OCI-LY7 (cell line): ENCODE measurements around the gene WBP4. TPM values are rescaled to one million over a fixed set of nuclear protein-coding genes. Genes with fewer than 3 reads are reported as not detected.
A peak's percentile ranks its signal among the peaks of the same experiment; 100 is the strongest.

Source experiments
- BruUV-seq: library from RNA; stranded (reverse); fragments of 400-500 nt; replicated peaks from 2 replicates; lab custom pipeline; 2021; lab: Mats Ljungman, UMichigan
- CTCF ChIA-PET: fragments of 300-600 bp; sonication (Branson Sonifier 250); formaldehyde crosslinking; loops from one replicate; lab custom pipeline; 2022; ENCODE audit warnings: antibody characterized with exemption; ENCODE audit not compliant: unreplicated experiment; lab: Charles Lee
- POLR2A ChIA-PET: fragments of 300-600 bp; sonication (Branson Sonifier 250); formaldehyde crosslinking; loops from one replicate; lab custom pipeline; 2022; ENCODE audit warnings: antibody characterized with exemption; lab: Charles Lee
- DNase-seq: peaks from one replicate; pipeline ENCODE4 v3.0.0-alpha.2; 2015; ENCODE audit warnings: low spot score
- H2AFZ ChIP-seq: fragments of 200-600 bp; sonication (generic), shearing (Covaris generic); 2 replicates; pipeline ENCODE4 v1.6.1; 2014; ENCODE audit warnings: mild to moderate bottlenecking, antibody characterized with exemption, low read length, moderate library complexity
- H3K27ac ChIP-seq: fragments of 200-600 bp; sonication (generic); 2 replicates; pipeline ENCODE4 v1.5.1; 2014; ENCODE audit warnings: mixed run types, low read depth, mild to moderate bottlenecking, moderate library complexity, low read length, inconsistent platforms; ENCODE audit not compliant: poor library complexity, severe bottlenecking
- H3K36me3 ChIP-seq: fragments of 200-600 bp; sonication (generic); 2 replicates; pipeline ENCODE4 v1.6.1; 2014; ENCODE audit warnings: mild to moderate bottlenecking, antibody characterized with exemption, low read length, moderate library complexity, mixed read lengths; ENCODE audit not compliant: insufficient read depth
- H3K4me1 ChIP-seq: fragments of 200-600 bp; sonication (generic); 2 replicates; pipeline ENCODE4 v1.5.1; 2014; ENCODE audit warnings: mild to moderate bottlenecking, low read length; ENCODE audit not compliant: insufficient read depth, poor library complexity, severe bottlenecking
- H3K4me2 ChIP-seq: fragments of 200-600 bp; sonication (generic); 2 replicates; pipeline ENCODE4 v1.6.1; 2014; ENCODE audit warnings: mild to moderate bottlenecking, low read length
- H3K4me3 ChIP-seq: fragments of 200-600 bp; sonication (generic); 2 replicates; pipeline ENCODE4 v1.5.1; 2014; ENCODE audit warnings: mild to moderate bottlenecking, low read depth, low read length; ENCODE audit not compliant: poor library complexity, severe bottlenecking
- H3K79me2 ChIP-seq: fragments of 200-600 bp; sonication (generic); 2 replicates; pipeline ENCODE4 v1.6.1; 2016; ENCODE audit warnings: low read depth, mild to moderate bottlenecking, low read length, moderate library complexity, mixed read lengths; ENCODE audit not compliant: insufficient read depth
- H3K9me2 ChIP-seq: fragments of 200-600 bp; sonication (generic); 2 replicates; pipeline ENCODE4 v1.6.1; 2016; ENCODE audit warnings: mild to moderate bottlenecking, low read length, mixed read lengths; ENCODE audit not compliant: insufficient read depth
- H3K9me3 ChIP-seq: fragments of 200-600 bp; sonication (generic); 2 replicates; pipeline ENCODE4 v1.6.1; 2014; ENCODE audit warnings: mild to moderate bottlenecking, mixed run types, low read length, mixed read lengths
- H4K20me1 ChIP-seq: fragments of 200-600 bp; sonication (generic); 2 replicates; pipeline ENCODE4 v1.6.1; 2014; ENCODE audit warnings: mild to moderate bottlenecking, antibody characterized with exemption, low read length, moderate library complexity, mixed read lengths; ENCODE audit not compliant: insufficient read depth
- EZH2phosphoT487 ChIP-seq: fragments of 200-600 bp; sonication (generic); IDR thresholded peaks from 2 replicates; pipeline ENCODE4 v1.6.1; 2018; ENCODE audit warnings: low read depth, borderline replicate concordance, mild to moderate bottlenecking, mixed run types, antibody characterized with exemption, low read length, moderate library complexity, mixed read lengths
- intact Hi-C: fragments of 100-400 bp; cut with micrococcal nuclease; formaldehyde crosslinking; loops from one replicate; pipeline ENCODE4 v1.10.0; 2022; ENCODE audit not compliant: unreplicated experiment
- total RNA-seq, 2 experiments: library from RNA; depleted of rRNA in 1 of 2; stranded (reverse); fragments of >200 nt in 1 of 2; shearing (Covaris generic) in 1 of 2; gene quantifications; 2 replicates each; pipeline ENCODE4 v1.2.3, GENCODE V29; 2014 to 2022
- TF ChIP-seq, protein P1 (sequence below): fragments of 200-600 bp; sonication (generic); conservative IDR thresholded peaks from 2 replicates; pipeline ENCODE4 v1.5.1; 2014; ENCODE audit warnings: mild to moderate bottlenecking, antibody characterized with exemption, low read length, moderate library complexity, mixed read lengths

The WBP4 gene
- total RNA-seq, 2 experiments from 2014 or later: 5.9 to 7.3 TPM

DNA sequence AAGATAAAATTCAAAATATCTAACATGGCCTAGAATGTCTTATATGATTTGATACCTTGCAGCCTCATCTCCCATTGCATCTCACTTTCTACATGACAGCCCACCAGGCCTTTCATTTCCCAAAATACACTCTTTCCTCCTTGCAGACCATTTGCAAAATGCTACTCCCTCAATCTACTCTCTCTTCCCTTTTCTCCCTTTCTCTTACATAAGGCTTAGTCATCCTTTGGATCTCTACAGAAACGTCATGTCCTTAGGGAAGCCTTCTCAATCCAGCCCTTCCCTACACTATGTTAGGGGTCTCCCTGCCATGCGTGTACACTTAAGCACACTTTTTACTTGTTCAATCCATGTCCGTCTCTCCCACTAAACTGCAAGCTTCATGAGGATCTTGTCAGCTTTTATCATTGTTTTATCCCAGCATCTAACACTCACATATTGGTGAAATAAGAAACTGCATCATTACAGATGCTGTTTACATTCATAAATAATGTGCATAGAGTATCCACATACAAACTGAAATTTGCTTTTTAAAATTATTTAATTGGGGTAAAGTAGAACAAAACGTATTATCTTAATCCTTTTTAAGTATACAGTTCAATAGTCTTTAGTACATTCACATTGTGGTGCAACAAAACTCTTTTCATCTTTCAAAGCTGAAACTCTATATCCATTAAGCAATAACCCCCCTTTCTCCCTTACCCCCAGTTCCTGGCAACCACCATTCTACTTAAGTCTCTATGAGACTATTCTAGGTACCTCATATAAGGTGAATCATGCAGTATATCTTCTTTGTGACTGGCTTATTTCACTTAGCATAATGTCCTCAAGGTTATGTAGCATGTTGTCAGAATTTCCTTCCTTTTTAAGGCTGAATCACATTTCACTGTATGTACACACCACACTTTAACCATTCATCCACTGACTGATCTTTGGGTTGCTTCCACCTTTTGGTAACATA is 11.5 kb upstream of the WBP4 start:
- Histone ChIP-seq H3K27ac (no peak overlapping the region), H3K4me2 (peak overlapping the region; percentile 32), H3K36me3 (peaks cover 42% of the 10 kb centered on the region), H3K4me1 (peaks cover 54% of the 10 kb centered on the region), H3K79me2 (peaks cover 66% of the 10 kb centered on the region), H3K4me3 (no peak overlapping the region), H3K9me2 (no peaks in the 10 kb centered on the region), H2AFZ (no peak overlapping the region), H3K9me3 (peaks cover 7% of the 10 kb centered on the region; the same call in 1 of the 2 replicates), H4K20me1 (no peaks in the 10 kb centered on the region)
- no peak for DNase-seq
- intact Hi-C loops: no loop called here
- no TSS peak for BruUV-seq
- CTCF ChIA-PET: no interaction called here
- POLR2A ChIA-PET: interaction anchor here (1.9 kb wide), 1 partner anchor 31 kb away, joined by 5 read pairs; the partner anchor contains the start of gene ELF1
- TF ChIP-seq, protein P1, sequence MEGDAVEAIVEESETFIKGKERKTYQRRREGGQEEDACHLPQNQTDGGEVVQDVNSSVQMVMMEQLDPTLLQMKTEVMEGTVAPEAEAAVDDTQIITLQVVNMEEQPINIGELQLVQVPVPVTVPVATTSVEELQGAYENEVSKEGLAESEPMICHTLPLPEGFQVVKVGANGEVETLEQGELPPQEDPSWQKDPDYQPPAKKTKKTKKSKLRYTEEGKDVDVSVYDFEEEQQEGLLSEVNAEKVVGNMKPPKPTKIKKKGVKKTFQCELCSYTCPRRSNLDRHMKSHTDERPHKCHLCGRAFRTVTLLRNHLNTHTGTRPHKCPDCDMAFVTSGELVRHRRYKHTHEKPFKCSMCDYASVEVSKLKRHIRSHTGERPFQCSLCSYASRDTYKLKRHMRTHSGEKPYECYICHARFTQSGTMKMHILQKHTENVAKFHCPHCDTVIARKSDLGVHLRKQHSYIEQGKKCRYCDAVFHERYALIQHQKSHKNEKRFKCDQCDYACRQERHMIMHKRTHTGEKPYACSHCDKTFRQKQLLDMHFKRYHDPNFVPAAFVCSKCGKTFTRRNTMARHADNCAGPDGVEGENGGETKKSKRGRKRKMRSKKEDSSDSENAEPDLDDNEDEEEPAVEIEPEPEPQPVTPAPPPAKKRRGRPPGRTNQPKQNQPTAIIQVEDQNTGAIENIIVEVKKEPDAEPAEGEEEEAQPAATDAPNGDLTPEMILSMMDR: no peak
- no peak for TF ChIP-seq EZH2phosphoT487

DNA sequence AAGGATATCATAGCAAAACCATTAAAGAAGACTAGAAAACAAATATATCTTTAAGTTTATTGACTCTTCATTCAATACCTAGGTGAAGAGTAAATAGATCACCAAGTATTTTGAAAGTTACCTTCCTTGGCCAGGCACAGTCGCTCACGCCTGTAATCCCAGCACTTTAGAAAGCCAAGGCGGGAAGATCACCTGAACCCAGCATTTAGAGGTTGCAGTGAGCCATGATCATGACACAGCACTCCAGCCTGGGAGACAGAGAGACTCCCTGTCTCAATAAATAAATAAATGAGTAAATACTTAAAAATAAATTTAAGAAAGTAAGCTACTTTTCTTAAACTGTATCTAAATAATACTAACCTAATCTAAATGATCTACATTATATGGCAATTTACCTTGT is 8.9 kb upstream of the WBP4 start:
- intact Hi-C loops: no loop called here
- Histone ChIP-seq H3K9me3 (peaks cover 7% of the 10 kb centered on the region; the same call in 1 of the 2 replicates), H3K9me2 (no peaks in the 10 kb centered on the region), H3K27ac (peak overlapping the region; percentile 75), H3K4me2 (peak overlapping the region; percentile 86), H2AFZ (no peak overlapping the region), H3K36me3 (peaks cover 39% of the 10 kb centered on the region), H3K79me2 (peaks cover 93% of the 10 kb centered on the region), H3K4me1 (peaks cover 81% of the 10 kb centered on the region), H3K4me3 (peak overlapping the region; percentile 64), H4K20me1 (no peaks in the 10 kb centered on the region)
- POLR2A ChIA-PET: interaction anchor here (0.5 to 4.6 kb wide), 5 partner anchors 19 to 71 kb away, joined by 3 to 46 read pairs (median 4); partner anchors contain the start of gene ELF1
- DNase-seq: no peak
- no TSS peak for BruUV-seq
- no peak for TF ChIP-seq EZH2phosphoT487
- TF ChIP-seq, protein P1: no peak
- CTCF ChIA-PET: interaction anchor here (0.9 kb wide), 1 partner anchor 40 kb away, joined by 3 read pairs; no protein-coding TSS in a partner anchor
